Fibroblast of skin of abdomen (primary cell): ENCODE measurements around the gene IL13.
A peak's percentile ranks its signal among the peaks of the same experiment; 100 is the strongest.

Source experiments
- DNase-seq: peaks from one replicate; pipeline ENCODE4 v3.0.0-alpha.2; 2013

IL13 gene

GRCh38 chr5:132655821-132656773, 1.9 kb upstream of the IL13 start:
- peak; percentile 36 for DNase-seq

GRCh38 chr5:132656774-132657355, 1.1 kb upstream of the IL13 start:
- DNase-seq, result no peak

GRCh38 chr5:132658381-132659302, 669 bp downstream of the IL13 start:
- DNase-seq, result no peak

GRCh38 chr5:132659598-132660493, 1.9 kb downstream of the IL13 start:
- no peak for DNase-seq

- no peak for DNase-seq
Observed at GRCh38 chr5:132661231-132662003, 3.4 kb downstream of the IL13 start.

- no peak for DNase-seq
Observed at GRCh38 chr5:132662004-132662401, 4.0 kb downstream of the IL13 start.

GRCh38 chr5:132662925-132663770, 5.2 kb downstream of the IL13 start:
- no peak for DNase-seq

GRCh38 chr5:132663771-132664695, 6.1 kb downstream of the IL13 start:
- no peak for DNase-seq

GRCh38 chr5:132664696-132665209, 6.8 kb downstream of the IL13 start:
- no peak for DNase-seq

GRCh38 chr5:132665574-132666080, 7.7 kb downstream of the IL13 start:
- DNase-seq, result no peak

- DNase-seq, result no peak
Observed at GRCh38 chr5:132666310-132667123, 8.5 kb downstream of the IL13 start.

- DNase-seq, result no peak
Observed at GRCh38 chr5:132667309-132667708, 9.3 kb downstream of the IL13 start.

GRCh38 chr5:132667761-132668705, 10.1 kb downstream of the IL13 start:
- DNase-seq, result no peak

GRCh38 chr5:132668706-132669454, 10.9 kb downstream of the IL13 start:
- DNase-seq, result no peak

GRCh38 chr5:132669455-132669820, 11.5 kb downstream of the IL13 start:
- no peak for DNase-seq
